Measurements from ENCODE around the gene LAMA2. TPM values are rescaled to one million over a fixed set of nuclear protein-coding genes. Genes with fewer than 3 reads are reported as not detected.

LAMA2 gene
- total RNA-seq, 1 donor from 2014 or later, result 1.9 TPM

DNA sequence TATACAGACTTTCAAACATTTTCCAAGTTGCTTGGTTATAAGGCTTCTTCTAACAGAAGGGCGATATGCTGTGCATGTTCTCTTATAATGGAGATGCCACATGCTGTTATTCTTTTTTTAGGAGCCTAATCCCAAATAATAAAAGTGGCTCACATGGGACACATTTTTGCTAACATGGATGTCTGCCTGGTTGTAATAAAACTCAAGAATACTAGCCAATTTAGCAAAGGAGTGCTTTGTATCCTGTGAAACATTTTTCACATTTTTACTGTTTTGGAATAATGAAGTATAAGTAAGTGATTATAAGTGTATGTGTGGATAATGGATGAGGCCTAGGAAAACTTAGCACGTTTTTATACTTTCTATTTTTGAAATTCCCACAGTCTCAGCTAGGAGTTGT, 312.2 kb downstream of the LAMA2 start:
- no peak overlapping the region for H3K27ac Mint-ChIP-seq (ENCODE audit: unreplicated experiment)
- H3K4me3 Mint-ChIP-seq (ENCODE audit: unreplicated experiment), result no peak overlapping the region
- TF ChIP-seq, protein P1, sequence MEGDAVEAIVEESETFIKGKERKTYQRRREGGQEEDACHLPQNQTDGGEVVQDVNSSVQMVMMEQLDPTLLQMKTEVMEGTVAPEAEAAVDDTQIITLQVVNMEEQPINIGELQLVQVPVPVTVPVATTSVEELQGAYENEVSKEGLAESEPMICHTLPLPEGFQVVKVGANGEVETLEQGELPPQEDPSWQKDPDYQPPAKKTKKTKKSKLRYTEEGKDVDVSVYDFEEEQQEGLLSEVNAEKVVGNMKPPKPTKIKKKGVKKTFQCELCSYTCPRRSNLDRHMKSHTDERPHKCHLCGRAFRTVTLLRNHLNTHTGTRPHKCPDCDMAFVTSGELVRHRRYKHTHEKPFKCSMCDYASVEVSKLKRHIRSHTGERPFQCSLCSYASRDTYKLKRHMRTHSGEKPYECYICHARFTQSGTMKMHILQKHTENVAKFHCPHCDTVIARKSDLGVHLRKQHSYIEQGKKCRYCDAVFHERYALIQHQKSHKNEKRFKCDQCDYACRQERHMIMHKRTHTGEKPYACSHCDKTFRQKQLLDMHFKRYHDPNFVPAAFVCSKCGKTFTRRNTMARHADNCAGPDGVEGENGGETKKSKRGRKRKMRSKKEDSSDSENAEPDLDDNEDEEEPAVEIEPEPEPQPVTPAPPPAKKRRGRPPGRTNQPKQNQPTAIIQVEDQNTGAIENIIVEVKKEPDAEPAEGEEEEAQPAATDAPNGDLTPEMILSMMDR (IDR thresholded peaks at IDR 0.05), result no peak
- H3K27me3 Mint-ChIP-seq (ENCODE audit: low read depth), result peaks cover 3% of the 10 kb centered on the region
- no peaks in the 10 kb centered on the region for H3K36me3 Mint-ChIP-seq (ENCODE audit: low read depth)
- DNase-seq (ENCODE audit: low spot score), result no peak
- H3K9me3 Mint-ChIP-seq (ENCODE audit: low read depth), result no peaks in the 10 kb centered on the region
- no peaks in the 10 kb centered on the region for H3K4me1 Mint-ChIP-seq (ENCODE audit: low read depth)

DNA sequence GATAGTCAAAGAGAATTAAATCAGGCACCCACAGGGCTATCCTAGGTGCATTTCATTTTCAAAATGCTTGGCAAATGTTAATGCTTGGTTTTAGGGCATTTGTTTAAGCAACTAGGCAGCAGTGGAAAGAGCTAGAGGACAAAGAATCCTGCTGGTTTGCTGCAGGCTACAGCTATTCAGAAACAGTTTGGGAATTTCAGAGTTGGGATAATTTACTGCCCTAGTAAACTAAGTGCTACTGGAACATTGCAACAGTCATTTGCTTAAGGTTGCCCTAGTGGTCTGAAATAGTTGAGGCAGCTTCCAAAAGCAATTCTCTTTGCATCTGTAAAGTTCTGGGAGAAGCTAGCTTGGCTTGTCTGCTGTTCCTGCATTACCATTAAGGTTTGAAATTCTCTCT, 312.7 kb downstream of the LAMA2 start:
- Mint-ChIP-seq H3K4me3 (ENCODE audit: unreplicated experiment) (no peak overlapping the region), H3K27me3 (ENCODE audit: low read depth) (peaks cover 3% of the 10 kb centered on the region), H3K9me3 (ENCODE audit: low read depth) (no peaks in the 10 kb centered on the region), H3K4me1 (ENCODE audit: low read depth) (no peaks in the 10 kb centered on the region), H3K36me3 (ENCODE audit: low read depth) (no peaks in the 10 kb centered on the region), H3K27ac (ENCODE audit: unreplicated experiment) (no peak overlapping the region)
- no peak for DNase-seq (ENCODE audit: low spot score)
- TF ChIP-seq, protein P1 (IDR thresholded peaks at IDR 0.05), result no peak

DNA sequence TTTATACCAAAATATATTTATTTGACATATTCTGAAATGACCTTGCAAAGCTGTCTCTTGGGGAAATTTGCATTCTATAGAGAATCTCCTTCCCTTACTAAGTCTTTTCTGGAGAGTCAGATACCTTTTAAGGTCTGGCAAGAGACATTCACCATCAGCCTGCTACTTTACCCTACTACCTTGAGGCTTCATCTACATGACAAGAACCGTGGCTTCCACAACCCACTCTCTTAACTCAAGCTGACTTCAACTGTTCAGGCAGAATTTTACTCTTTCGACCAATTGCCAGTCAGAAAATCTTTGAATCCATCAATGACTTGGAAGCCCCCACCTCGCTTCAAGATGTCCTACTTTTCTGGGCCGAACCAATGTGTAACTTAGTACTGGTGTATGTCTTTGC, 314.2 kb downstream of the LAMA2 start:
- H3K27ac Mint-ChIP-seq (ENCODE audit: unreplicated experiment), result no peak overlapping the region
- H3K4me3 Mint-ChIP-seq (ENCODE audit: unreplicated experiment), result no peak overlapping the region
- no peaks in the 10 kb centered on the region for H3K9me3 Mint-ChIP-seq (ENCODE audit: low read depth)
- TF ChIP-seq, protein P1 (IDR thresholded peaks at IDR 0.05), result no peak
- no peak for DNase-seq (ENCODE audit: low spot score)
- H3K27me3 Mint-ChIP-seq (ENCODE audit: low read depth), result peaks cover 7% of the 10 kb centered on the region
- no peaks in the 10 kb centered on the region for H3K36me3 Mint-ChIP-seq (ENCODE audit: low read depth)
- H3K4me1 Mint-ChIP-seq (ENCODE audit: low read depth), result no peaks in the 10 kb centered on the region

DNA sequence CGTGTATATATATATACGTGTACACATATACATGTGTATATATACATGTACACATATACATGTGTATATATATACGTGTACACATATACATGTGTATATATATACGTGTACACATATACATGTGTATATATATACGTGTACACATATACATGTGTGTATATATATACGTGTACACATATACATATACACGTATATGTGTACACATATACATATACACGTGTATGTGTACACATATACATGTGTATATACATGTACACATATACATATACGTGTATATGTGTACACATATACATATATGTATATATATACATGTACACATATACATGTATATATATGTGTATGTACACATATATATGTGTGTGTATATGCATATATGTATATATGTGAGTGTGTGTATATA, 317.2 kb downstream of the LAMA2 start:
- no peaks in the 10 kb centered on the region for H3K4me1 Mint-ChIP-seq (ENCODE audit: low read depth)
- no peak overlapping the region for H3K4me3 Mint-ChIP-seq (ENCODE audit: unreplicated experiment)
- no peak overlapping the region for H3K27ac Mint-ChIP-seq (ENCODE audit: unreplicated experiment)
- H3K36me3 Mint-ChIP-seq (ENCODE audit: low read depth), result no peaks in the 10 kb centered on the region
- TF ChIP-seq, protein P1 (IDR thresholded peaks at IDR 0.05), result no peak
- peaks cover 7% of the 10 kb centered on the region for H3K27me3 Mint-ChIP-seq (ENCODE audit: low read depth)
- H3K9me3 Mint-ChIP-seq (ENCODE audit: low read depth), result no peaks in the 10 kb centered on the region
- no peak for DNase-seq (ENCODE audit: low spot score)

DNA sequence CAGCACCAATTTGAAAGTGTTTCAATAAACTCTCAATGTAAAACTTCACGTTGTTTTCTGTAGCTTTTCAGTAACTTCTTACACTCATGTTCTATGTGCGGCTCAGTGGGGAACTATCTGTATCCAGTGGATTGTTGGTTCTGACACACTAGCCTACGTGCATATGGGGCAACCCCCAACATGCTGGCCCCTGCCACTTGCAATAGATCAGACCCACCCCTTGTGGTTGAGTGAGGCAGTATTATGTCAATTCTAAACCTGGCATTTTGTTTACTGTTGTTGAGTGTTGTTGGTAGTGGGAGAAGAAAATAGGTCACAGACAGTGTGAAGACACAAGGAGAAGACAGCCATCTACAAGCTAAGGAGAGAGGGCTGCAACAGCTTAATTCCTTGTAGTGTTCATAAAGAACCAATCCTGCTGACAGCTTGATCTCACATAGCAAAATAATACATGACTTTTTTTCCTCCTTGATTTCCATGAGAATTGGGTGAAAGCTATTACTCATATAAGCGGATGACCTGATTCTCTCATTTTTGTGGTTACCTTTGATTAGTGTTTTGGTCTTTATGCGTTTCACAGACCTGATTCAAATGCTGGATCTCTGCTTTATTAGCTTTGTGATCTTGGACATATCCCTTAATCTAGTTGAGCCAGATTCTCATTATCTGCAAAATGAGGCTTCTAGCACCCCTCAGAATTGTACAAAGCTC, 320.4 kb downstream of the LAMA2 start:
- Mint-ChIP-seq H3K9me3 (ENCODE audit: low read depth) (no peaks in the 10 kb centered on the region), H3K4me1 (ENCODE audit: low read depth) (no peaks in the 10 kb centered on the region), H3K27ac (ENCODE audit: unreplicated experiment) (no peak overlapping the region), H3K4me3 (ENCODE audit: unreplicated experiment) (no peak overlapping the region), H3K36me3 (ENCODE audit: low read depth) (no peaks in the 10 kb centered on the region), H3K27me3 (ENCODE audit: low read depth) (peaks cover 6% of the 10 kb centered on the region)
- no peak for DNase-seq (ENCODE audit: low spot score)
- TF ChIP-seq, protein P1 (IDR thresholded peaks at IDR 0.05), result no peak

Data from chondrocyte (in vitro differentiated cells).